ENCODE results near the gene CDKN2B.
"Not testable (repeated sequence)": the region's sequence is repeated elsewhere in the genome, so short reads cannot be mapped to it uniquely, and the experiment has no call there.

Gene CDKN2B

DNA sequence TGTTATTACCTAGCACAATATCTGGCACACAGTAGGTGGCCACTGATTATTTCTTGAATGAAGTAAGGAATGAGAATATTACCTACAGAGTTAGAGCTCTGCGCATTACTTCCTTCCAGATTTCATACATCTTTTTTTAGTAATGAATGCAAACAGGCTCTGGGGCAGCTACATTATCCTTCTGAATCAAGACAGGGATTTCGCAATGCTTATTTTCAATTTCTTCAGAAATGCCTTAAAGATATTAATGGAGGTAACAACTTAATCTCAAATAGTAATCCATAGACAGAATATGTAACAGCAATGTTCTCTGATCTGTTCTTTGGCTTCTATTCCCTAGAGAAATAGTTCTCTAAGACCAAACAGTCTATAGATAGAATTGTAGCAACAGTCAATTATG is 47.5 kb downstream of the CDKN2B start:
- no peak overlapping the region for H3K4me3 ChIP-seq (ENCODE audit: low read depth, low read length)
- TF ChIP-seq, protein P1, sequence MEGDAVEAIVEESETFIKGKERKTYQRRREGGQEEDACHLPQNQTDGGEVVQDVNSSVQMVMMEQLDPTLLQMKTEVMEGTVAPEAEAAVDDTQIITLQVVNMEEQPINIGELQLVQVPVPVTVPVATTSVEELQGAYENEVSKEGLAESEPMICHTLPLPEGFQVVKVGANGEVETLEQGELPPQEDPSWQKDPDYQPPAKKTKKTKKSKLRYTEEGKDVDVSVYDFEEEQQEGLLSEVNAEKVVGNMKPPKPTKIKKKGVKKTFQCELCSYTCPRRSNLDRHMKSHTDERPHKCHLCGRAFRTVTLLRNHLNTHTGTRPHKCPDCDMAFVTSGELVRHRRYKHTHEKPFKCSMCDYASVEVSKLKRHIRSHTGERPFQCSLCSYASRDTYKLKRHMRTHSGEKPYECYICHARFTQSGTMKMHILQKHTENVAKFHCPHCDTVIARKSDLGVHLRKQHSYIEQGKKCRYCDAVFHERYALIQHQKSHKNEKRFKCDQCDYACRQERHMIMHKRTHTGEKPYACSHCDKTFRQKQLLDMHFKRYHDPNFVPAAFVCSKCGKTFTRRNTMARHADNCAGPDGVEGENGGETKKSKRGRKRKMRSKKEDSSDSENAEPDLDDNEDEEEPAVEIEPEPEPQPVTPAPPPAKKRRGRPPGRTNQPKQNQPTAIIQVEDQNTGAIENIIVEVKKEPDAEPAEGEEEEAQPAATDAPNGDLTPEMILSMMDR (IDR thresholded peaks at IDR 0.05; ENCODE audit: borderline replicate concordance, insufficient read depth, low read depth, low read length) = no peak

DNA sequence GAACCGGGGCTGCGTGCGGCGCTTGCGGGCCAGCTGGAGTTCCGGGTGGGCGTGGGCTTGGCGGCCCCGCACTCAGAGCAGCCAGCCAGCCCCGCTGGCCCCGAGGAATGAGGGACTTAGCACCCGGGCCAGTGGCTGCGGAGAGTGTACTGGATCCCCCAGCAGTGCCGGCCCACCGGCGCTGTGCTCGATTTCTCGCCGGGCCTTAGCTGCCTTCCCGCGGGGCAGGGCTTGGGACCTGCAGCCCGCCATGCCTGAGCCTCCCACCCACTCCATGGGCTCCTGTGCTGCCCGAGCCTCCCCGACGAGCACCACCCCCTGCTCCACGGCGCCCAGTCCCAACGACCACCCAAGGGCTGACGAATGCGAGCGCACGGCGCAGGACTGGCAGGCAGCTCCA is 49.8 kb downstream of the CDKN2B start:
- H3K4me3 ChIP-seq (ENCODE audit: low read depth, low read length) = not testable (repeated sequence)

DNA sequence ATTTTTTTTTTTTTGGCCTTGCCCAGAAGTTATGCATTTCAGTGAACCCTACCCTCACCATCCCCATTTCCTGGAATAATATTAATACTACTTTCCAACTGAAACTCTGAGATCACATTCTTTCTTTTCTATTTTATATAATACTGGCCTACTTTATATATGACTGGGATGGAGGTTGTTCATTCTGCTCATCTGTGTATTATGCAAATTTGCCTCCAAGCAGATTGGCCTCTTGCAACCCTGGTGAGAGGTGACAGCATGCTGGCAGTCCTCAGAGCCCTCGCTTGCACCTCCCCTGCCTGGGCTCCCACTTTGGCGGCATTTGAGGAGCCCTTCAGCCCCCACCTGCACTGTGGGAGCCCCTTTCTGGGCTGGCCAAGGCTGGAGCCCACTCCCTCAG is 50.3 kb downstream of the CDKN2B start:
- no peak overlapping the region for H3K4me3 ChIP-seq (ENCODE audit: low read depth, low read length)
- TF ChIP-seq, protein P1 (IDR thresholded peaks at IDR 0.05; ENCODE audit: borderline replicate concordance, insufficient read depth, low read depth, low read length) = no peak
